ENCODE data around the gene SLC25A3.

Gene SLC25A3

GRCh38 chr12:98651328-98651727 lies 57.8 kb downstream of the SLC25A3 start:
- Histone ChIP-seq H2AFZ (ENCODE audit: low read depth, low read length) (no peak overlapping the region), H4K20me1 (ENCODE audit: insufficient read depth, low read length) (peaks cover 4% of the 10 kb centered on the region), H3K4me1 (ENCODE audit: low read length) (peaks cover 6% of the 10 kb centered on the region), H3K79me2 (ENCODE audit: low read length) (0 out of 2 replicates have a peak, but pooled peaks cover 4% of the 10 kb centered on the region), H3K36me3 (replicated peaks; ENCODE audit: low read depth, low read length) (peaks cover 32% of the 10 kb centered on the region), H3K27ac (ENCODE audit: low read length) (no peak overlapping the region), H3K9me3 (ENCODE audit: insufficient read depth, low read length) (no peaks in the 10 kb centered on the region), H3K4me2 (ENCODE audit: low read length) (no peak overlapping the region), H3K9ac (ENCODE audit: low read length) (no peak overlapping the region), H3K4me3 (ENCODE audit: low read length) (no peak overlapping the region), H3K27me3 (ENCODE audit: low read depth, low read length) (no peaks in the 10 kb centered on the region)
- no peak for TF ChIP-seq CTCF (IDR thresholded peaks at IDR 0.05; ENCODE audit: low read depth, low read length)
- no peak for TF ChIP-seq EZH2phosphoT487 (IDR thresholded peaks at IDR 0.05; ENCODE audit: low read depth)

GRCh38 chr12:98653866-98654493 lies 60.5 kb downstream of the SLC25A3 start:
- Histone ChIP-seq H3K4me1 (ENCODE audit: low read length) (peaks cover 5% of the 10 kb centered on the region; the same call in 1 of the 2 replicates), H3K36me3 (replicated peaks; ENCODE audit: low read depth, low read length) (peaks cover 28% of the 10 kb centered on the region), H3K4me2 (ENCODE audit: low read length) (no peak overlapping the region), H3K27ac (ENCODE audit: low read length) (no peak overlapping the region), H3K4me3 (ENCODE audit: low read length) (no peak overlapping the region), H2AFZ (ENCODE audit: low read depth, low read length) (no peak overlapping the region), H3K9ac (ENCODE audit: low read length) (no peak overlapping the region), H3K79me2 (ENCODE audit: low read length) (no peaks in the 10 kb centered on the region), H3K9me3 (ENCODE audit: insufficient read depth, low read length) (no peaks in the 10 kb centered on the region), H4K20me1 (ENCODE audit: insufficient read depth, low read length) (peaks cover 3% of the 10 kb centered on the region; the same call in 1 of the 2 replicates), H3K27me3 (ENCODE audit: low read depth, low read length) (no peaks in the 10 kb centered on the region)
- TF ChIP-seq CTCF (IDR thresholded peaks at IDR 0.05; ENCODE audit: low read depth, low read length), result peak; percentile 68
- no peak for TF ChIP-seq EZH2phosphoT487 (IDR thresholded peaks at IDR 0.05; ENCODE audit: low read depth)

Measured in OCI-LY3 (cell line).